Measurements from ENCODE around the gene MAP2K1.
"Not testable (repeated sequence)": the region's sequence is repeated elsewhere in the genome, so short reads cannot be mapped to it uniquely, and the experiment has no call there.

The MAP2K1 gene

DNA sequence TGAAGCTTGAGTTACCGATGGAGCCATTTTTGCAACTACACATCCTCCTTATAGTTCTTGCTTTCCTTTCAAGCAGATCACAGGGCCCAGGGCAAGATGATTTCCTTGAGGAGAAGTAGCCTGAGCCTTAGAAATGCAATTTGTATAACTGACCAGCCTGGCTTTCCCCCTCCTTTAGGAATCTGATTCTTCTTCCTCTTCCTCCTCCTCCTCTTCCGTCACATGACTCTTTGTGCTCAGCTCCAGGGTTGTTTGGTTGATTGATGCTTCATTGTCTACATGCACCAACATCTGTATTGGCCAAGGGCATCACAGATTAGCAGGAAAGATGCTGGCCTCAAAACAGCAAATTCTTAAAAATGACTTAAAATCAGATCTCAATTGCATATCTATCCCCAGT is 107.5 kb downstream of the MAP2K1 start:
- Histone ChIP-seq H3K27me3 (no peaks in the 10 kb centered on the region), H3K4me1 (no peaks in the 10 kb centered on the region), H3K36me3 (peaks cover 42% of the 10 kb centered on the region), H3K9me3 (no peaks in the 10 kb centered on the region), H3K4me3 (ENCODE audit: low read depth, low read length) (no peak overlapping the region)
- DNase-seq, result no peak
- TF ChIP-seq CTCF (IDR thresholded peaks at IDR 0.05; ENCODE audit: low read depth, low read length), result no peak

- Histone ChIP-seq H3K4me3 (ENCODE audit: low read depth, low read length) (peak overlapping the region; percentile 76), H3K36me3 (peaks cover 67% of the 10 kb centered on the region), H3K27me3 (no peaks in the 10 kb centered on the region), H3K9me3 (no peaks in the 10 kb centered on the region), H3K4me1 (no peaks in the 10 kb centered on the region)
- no peak for TF ChIP-seq CTCF (IDR thresholded peaks at IDR 0.05; ENCODE audit: low read depth, low read length)
- DNase-seq, result no peak
Observed at GRCh38 chr15:66496951-66497501, 110.3 kb downstream of the MAP2K1 start.

GRCh38 chr15:66497502-66498455 is 111.1 kb downstream of the MAP2K1 start, which contains the start of gene SNAPC5:
Gene SNAPC5 (minus strand): TSS chr15:66497762. CDS start chr15:66497731, 31 bp downstream.
- Histone ChIP-seq H3K4me3 (ENCODE audit: low read depth, low read length) (peak within 1 kb of the TSS; percentile 76), H3K4me1 (no peaks in the 10 kb centered on the region), H3K9me3 (no peaks in the 10 kb centered on the region), H3K27me3 (no peaks in the 10 kb centered on the region), H3K36me3 (peaks cover 72% of the 10 kb centered on the region)
- peak; percentile 90 for TF ChIP-seq CTCF (IDR thresholded peaks at IDR 0.05; ENCODE audit: low read depth, low read length)
- DNase-seq, result peak; percentile 98

GRCh38 chr15:66498501-66499386 is 112.0 kb downstream of the MAP2K1 start:
- H3K27me3 ChIP-seq, result no peaks in the 10 kb centered on the region
- no peaks in the 10 kb centered on the region for H3K9me3 ChIP-seq
- H3K4me3 ChIP-seq (ENCODE audit: low read depth, low read length), result no peak overlapping the region
- H3K36me3 ChIP-seq, result peaks cover 77% of the 10 kb centered on the region
- TF ChIP-seq CTCF (IDR thresholded peaks at IDR 0.05; ENCODE audit: low read depth, low read length), result peak; percentile 46
- H3K4me1 ChIP-seq, result no peaks in the 10 kb centered on the region
- DNase-seq, result no peak

- H3K9me3 ChIP-seq; H3K4me1 ChIP-seq; H3K4me3 ChIP-seq (ENCODE audit: low read depth, low read length); H3K27me3 ChIP-seq; DNase-seq: not testable (repeated sequence)
- peaks cover 65% of the 10 kb centered on the region for H3K36me3 ChIP-seq
Observed at GRCh38 chr15:66500346-66500745, 113.6 kb downstream of the MAP2K1 start.

- Histone ChIP-seq H3K27me3 (no peaks in the 10 kb centered on the region), H3K4me3 (ENCODE audit: low read depth, low read length) (peak overlapping the region; percentile 86), H3K36me3 (peaks cover 61% of the 10 kb centered on the region), H3K4me1 (no peaks in the 10 kb centered on the region), H3K9me3 (no peaks in the 10 kb centered on the region)
- no peak for DNase-seq
- TF ChIP-seq CTCF (IDR thresholded peaks at IDR 0.05; ENCODE audit: low read depth, low read length), result no peak
Observed at GRCh38 chr15:66502491-66502890, 115.8 kb downstream of the MAP2K1 start.

DNA sequence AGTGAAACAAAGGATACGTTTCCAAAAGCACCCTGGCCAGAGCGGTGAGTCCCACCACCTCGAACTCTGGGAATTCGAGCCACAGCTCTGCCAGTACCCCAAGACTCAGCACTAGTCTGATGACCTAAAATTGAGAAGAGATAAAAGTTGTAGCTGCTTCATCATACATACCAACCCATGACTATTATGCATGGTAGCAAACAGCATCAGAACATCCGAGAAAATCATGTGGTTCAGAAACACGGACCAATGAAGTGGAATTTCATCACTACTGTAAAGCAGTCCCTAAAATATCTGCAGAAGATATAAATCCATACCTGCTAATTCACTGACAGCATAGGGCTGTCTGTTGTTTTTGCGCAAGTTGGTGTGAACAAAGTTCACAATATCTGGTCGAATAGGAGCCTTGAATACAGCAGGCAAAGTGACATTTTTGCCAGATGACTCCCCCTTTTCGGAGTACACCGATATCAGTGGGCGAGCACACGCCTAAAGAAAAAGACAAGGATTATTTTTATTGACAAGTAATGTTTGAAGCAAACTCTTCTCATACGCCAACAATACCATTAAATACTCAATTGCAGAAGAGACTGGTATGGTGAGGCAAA is 116.4 kb downstream of the MAP2K1 start:
- Histone ChIP-seq H3K4me3 (ENCODE audit: low read depth, low read length) (peak overlapping the region; percentile 86), H3K36me3 (peaks cover 60% of the 10 kb centered on the region)
- not testable (repeated sequence) for H3K4me1 ChIP-seq, H3K9me3 ChIP-seq, H3K27me3 ChIP-seq, DNase-seq
